Fibroblast of villous mesenchyme (primary cell): ENCODE data around the gene IRAG1. TPM values are rescaled to one million over a fixed set of nuclear protein-coding genes. Genes with fewer than 3 reads are reported as not detected.

ENCODE experiments used
- DNase-seq: peaks from one replicate; pipeline ENCODE4 v3.0.0-alpha.2; 2010; ENCODE audit warnings: low read depth
- H3K4me3 ChIP-seq: 2 replicates; pipeline ENCODE4 v1.5.1; 2011; ENCODE audit warnings: low read depth, mild to moderate bottlenecking, low read length
- total RNA-seq: library from RNA; depleted of rRNA; stranded (reverse); fragments of >200 nt; gene quantifications from 2 replicates; pipeline ENCODE4 v1.2.3, GENCODE V29; 2012
- TF ChIP-seq, protein P1 (sequence below): IDR thresholded peaks from 2 replicates; pipeline ENCODE4 v1.5.1; 2012; ENCODE audit warnings: low read depth, mild to moderate bottlenecking, low read length; ENCODE audit not compliant: insufficient read depth

IRAG1 gene
- total RNA-seq, 1 donor: 89.4 TPM

DNA sequence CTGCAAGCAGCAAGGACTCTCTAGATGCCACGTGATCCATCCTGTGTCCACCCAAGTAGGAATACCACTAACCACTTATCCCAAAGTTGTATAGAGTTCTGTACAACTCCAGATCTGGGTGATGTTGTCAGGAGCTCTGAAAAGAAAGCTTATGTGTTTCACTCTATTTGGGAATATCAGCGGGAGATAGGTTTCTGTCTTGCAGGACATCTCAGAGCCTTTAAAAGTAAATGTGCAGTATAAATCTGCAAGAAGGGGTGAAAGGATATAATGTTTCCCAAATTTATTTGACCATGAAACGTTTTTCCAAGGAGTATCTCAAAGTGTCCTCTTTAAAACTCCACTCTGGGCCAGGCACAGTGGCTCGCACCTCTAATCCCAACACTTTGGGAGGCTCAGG is 13.9 kb downstream of the IRAG1 start:
- no peak for DNase-seq

DNA sequence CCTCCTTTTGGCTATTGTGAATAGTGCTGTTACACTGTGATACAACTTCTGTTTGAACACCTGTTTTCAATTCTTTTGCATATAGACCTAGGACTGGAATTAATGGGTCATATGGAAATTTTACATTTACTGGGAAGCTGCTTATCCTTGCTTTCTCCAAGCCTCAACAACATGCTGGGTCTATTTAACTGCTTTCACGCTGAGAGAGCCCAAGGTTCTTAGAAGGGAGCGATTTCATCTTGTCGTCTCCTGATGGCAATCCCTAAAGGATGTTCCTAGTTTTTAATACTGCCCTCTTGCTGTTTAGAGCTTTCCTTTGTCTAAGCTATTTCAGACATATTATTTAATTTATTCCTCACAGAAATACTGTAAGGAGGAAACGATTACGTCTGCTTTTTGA is 15.5 kb downstream of the IRAG1 start:
- no peak overlapping the region for H3K4me3 ChIP-seq
- no peak for DNase-seq
- TF ChIP-seq, protein P1, sequence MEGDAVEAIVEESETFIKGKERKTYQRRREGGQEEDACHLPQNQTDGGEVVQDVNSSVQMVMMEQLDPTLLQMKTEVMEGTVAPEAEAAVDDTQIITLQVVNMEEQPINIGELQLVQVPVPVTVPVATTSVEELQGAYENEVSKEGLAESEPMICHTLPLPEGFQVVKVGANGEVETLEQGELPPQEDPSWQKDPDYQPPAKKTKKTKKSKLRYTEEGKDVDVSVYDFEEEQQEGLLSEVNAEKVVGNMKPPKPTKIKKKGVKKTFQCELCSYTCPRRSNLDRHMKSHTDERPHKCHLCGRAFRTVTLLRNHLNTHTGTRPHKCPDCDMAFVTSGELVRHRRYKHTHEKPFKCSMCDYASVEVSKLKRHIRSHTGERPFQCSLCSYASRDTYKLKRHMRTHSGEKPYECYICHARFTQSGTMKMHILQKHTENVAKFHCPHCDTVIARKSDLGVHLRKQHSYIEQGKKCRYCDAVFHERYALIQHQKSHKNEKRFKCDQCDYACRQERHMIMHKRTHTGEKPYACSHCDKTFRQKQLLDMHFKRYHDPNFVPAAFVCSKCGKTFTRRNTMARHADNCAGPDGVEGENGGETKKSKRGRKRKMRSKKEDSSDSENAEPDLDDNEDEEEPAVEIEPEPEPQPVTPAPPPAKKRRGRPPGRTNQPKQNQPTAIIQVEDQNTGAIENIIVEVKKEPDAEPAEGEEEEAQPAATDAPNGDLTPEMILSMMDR: no peak

More for the DNA sequence above, 13.9 kb downstream of the IRAG1 start:
- TF ChIP-seq, protein P1: no peak
- no peak overlapping the region for H3K4me3 ChIP-seq

DNA sequence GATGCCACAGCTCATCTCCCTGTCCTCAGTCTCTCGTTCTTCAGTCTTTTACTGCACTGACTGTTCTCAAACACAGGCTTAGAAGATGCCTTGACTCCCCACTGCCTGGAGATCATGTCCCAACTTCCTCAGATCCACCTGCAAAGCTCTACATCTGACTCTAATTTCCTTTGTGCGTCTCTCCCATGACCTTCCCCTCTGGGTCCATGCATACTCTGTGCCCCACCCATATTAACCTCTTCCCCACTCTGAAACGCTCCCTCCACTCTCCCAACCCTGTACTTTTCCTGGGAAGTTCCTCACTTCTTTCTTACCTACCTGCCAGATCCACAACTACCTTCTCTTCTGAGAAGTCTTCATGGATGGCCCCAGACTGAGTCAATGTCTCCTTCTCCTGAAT is 16.6 kb downstream of the IRAG1 start:
- TF ChIP-seq, protein P1: no peak
- H3K4me3 ChIP-seq: no peak overlapping the region

GRCh38 chr11:10674911-10675440 is 18.6 kb downstream of the IRAG1 start:
- DNase-seq: no peak
- H3K4me3 ChIP-seq: no peak overlapping the region
- TF ChIP-seq, protein P1: no peak

More for the DNA sequence above, 16.6 kb downstream of the IRAG1 start:
- DNase-seq: no peak

- DNase-seq: no peak
- H3K4me3 ChIP-seq: no peak overlapping the region
- TF ChIP-seq, protein P1: no peak
Measured at GRCh38 chr11:10674440-10674855, 19.1 kb downstream of the IRAG1 start.

- TF ChIP-seq, protein P1: no peak
- DNase-seq: no peak
- H3K4me3 ChIP-seq: no peak overlapping the region
Measured at GRCh38 chr11:10673501-10674062, 20.0 kb downstream of the IRAG1 start.

DNA sequence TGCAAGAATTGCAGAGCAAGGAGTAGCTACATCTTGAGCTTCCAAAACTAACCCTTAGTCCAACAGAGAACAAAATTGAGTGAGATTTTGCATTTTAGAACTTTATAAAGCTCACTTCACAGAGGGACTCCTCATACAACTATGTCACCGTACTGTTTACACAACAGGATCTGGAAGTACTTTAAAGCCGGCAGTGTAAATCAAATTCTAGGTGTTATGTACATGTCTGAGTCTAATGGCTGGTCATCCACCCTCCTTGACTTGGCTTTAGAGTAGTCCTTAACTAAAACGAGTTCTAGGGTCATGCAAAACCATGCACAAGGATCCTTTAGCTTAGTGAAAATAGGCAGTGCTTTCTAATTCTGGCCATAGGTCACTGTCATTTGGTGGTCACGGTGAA is 23.5 kb downstream of the IRAG1 start:
- DNase-seq: no peak
- TF ChIP-seq, protein P1: no peak
- H3K4me3 ChIP-seq: no peak overlapping the region
